NCI-H345 treated with DMSO at 0.1 percent for 48 hours (cell line): ENCODE results near the gene PDIA5.
A peak's percentile ranks its signal among the peaks of the same experiment; 100 is the strongest.
"Not testable (repeated sequence)": the region's sequence is repeated elsewhere in the genome, so short reads cannot be mapped to it uniquely, and the experiment has no call there.

Experiments
- DNase-seq: peaks from one replicate; lab custom pipeline; 2025; ENCODE audit not compliant: unreplicated experiment; lab: John Stamatoyannopoulos, UW

The PDIA5 gene

DNA sequence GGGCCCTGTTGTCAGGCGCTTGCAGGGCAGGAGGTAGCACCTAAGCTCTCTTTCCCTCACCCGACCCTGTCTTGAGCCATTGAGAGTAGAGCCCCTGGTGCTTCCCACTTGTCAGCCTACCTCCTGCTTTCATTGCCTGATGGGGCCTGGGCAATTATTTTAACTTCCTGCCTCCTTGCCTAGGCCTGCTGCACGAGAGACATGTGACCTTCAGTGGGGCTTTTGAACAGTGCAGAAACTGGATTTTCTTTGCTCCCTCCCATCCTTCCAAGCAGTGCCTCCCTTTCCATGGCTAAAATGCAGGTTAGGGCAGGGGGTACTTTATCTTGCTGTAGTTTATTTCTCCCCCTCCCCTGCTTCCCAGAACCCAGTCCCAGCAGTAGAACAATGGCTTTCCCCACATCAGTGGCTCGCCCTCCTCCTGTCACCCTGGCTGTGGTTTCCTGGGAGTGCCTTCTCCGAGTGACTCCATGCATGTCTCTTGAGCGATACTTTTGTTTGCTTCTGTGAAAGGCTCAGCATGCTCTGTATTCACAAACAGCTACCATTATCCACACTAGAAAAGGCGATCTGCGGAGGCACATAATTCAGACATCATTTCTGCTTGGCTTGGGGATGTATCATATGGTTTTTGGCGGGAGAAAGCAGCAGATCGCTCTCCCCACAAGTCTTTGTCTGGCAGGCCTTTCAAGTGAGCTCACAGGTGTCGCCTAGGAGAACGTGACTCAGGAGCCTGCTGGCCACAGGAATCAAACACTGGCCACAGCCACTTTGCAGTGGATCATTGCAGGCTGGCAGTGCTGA, 24.1 kb downstream of the PDIA5 start:
- peak; percentile 88 for DNase-seq

DNA sequence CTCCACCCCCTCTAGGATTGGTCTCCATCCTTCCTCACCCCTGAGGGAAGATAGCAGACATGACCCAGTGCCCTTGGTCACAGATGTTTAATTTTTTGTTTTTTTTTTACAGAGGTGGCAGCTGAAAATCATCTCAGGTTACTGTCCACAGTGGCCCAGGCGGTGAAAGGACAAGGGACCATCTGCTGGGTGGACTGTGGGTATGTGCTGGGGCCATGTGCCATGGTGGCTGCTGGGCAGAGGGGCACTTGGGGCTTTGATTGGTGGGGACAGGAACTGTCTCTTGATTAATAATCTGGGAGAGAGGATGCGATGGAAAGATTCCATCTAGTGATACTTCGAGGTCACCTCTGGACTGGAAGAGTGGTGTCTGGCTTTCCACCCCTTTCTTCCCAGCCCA, 25.4 kb downstream of the PDIA5 start:
- no peak for DNase-seq

DNA sequence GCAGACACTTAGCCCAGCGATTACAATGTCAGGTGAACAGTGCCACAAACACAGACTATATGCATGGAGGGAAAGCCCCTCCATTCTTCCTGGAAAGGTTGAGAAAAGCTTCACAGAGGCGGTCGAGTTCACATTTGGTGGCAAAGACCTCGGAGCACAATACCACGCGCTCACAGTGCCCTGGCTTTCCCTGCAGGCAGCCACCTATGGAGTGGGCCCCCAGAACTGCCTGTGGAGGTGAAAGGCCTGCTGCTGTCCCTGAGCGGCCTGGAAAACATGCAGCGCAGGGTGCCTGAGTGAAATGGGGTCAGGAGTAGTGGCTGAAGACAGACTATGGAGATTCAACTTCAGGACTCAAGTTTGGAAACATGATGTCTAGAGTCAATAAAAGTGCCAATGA, 26.9 kb downstream of the PDIA5 start:
- DNase-seq, result no peak

DNA sequence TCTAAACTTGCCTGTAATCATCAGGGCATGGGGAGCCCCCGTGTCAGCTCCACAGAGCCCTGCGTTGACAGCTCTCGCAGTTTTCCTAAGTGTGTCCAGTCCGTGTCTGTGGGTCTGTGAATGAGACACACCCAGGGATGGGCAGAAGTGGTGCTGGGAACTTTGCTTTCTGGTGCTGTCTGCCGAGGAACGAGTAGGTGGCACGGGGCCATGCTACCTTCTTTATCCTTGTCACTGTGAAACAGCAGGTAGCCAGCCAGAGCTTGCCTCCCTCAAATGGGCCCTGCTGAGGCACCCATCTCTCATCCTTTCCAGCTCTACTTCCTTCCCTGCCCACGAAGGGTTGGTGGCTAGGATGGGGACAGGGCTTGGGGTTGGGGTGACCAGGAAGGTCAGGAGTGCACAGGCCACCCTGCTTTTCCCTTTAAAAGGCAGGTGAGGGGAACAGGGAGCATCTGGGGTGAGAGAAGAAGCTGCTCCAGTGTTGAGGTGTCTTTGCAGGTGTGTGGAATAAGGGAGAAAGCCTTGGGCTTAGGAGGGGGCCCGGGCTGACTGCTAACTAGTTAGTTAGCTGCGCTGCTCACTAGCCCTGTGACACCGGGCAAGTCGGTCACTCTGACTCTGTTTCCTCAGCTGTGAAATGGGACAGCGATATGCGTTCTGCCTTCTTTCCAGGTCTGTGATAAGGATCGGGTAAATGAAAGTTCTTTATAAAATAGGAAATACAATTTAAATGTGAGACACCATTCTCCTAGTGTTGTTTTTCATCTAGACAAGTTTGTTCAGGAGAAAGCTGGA, 27.9 kb downstream of the PDIA5 start:
- DNase-seq, result no peak

DNA sequence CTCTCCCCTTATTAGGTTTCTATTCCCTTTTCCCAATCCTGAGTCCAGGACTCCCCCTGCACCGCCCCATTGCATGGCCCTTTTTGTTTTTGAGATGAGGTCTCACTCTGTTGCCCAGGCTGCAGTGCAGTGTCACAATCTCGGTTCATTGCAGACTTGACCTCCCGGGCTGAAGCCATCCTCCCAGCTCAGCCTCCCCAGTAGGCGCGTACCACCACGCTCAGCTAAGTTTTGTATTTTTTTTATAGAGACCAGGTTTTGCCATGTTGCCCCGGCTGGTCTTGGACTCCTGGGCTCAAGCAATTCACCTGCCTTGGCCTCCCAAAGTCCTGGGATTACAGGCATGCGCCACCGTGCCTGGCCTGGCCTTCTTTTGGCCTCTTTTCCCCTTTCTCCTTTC, 29.3 kb downstream of the PDIA5 start:
- DNase-seq, result no peak

DNA sequence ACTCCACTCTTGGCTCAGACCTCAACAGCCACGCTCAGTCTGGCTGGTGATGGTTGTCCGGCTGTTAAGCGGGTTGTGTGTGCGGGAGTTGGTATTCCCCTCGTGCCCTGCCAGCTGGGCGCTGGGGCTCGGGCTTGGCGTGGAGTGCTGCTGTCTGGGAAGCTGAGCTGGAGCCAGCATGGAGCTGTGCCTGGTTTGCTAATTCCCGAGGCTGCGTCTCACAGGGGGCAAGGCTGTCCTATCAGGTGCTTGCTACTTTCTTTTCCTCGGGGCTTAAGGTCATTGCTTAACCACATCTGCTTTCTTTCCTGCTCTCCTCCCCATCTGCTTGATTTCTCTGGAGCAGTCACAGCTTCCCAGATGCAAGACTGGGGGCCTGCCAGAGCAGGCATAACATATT, 29.9 kb downstream of the PDIA5 start:
- no peak for DNase-seq

DNA sequence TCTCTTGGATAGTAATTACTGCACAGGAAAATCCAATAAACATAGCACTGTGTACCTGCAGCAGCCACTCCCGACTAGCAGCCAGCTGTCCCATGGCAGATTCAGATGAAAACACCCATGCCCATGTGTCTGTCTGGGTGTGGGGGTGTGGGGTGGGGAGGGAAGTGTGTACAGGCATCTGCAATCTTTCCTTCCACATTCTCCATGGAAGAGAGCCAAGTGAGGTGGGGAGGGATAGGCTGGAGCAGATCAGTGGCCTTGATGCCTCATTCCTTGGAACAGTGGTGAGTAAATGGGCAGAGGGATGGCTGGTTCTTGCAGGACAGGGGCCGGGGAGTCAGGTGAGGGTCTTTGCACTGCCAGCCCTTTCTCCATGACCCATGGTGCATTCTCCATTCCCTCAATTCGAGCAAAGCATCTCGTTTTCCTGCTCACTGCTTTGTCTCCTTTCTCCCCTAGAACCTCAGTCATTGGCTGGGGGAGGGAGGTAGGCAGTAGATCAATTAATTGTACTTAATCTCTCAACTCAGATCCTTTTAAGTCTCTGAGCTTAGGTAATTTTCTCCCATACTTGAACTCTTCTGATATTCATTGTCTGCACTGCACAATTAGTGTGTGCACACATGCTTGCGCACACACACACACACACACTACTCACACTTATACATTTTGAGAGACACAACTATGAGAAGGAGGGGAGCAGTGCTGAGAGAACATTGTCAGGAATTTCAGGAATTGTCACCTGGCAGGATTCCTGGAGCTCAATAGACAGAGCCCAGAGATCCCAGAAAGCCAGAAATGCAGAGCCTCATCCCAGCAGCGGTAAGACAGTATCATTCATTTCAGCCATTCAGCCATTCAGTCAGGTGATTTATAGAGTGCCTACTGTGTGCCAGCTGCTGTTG, 31.9 kb downstream of the PDIA5 start:
- DNase-seq, result no peak

DNA sequence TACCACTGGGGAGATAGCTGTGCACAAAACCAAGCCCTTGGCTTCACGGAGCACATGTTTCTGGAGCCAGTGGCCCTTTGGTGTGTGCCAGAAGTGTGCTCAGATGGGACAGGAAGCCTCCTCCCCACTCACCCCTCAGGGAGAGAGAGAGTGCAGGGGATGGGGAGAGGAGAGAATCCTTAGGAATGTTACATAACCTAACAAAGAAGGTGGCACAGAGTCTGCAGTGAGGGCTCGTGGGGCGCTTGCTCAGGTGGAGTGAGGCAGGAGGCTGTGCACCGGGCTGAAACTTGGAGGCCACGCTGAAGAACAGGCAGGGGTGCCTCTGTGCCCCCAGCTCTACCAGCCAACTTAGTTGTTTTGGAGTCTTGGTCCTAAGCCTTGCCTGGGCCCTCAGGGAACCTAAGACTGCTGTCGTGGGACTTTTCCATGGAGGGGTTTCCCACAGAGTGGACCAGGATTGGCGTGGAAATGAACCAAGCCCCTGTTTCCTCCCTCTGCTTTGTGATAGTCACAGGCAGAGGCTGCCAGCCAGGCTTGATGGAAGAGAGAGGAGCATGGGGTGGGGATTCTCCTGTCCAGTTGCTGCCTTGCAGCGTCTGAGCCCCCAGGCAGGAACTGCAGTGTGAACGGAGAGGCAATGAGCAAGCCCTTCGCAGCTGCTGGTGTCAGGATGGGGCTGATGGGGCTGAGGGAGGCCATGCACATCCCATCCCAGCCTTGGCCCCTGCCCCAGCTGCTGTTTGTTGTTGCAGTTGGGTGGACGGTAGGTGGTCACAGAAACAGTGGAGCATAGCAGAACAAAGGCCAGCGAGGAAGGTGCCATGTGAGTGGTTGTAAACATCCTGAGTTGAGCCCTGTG, 32.7 kb downstream of the PDIA5 start:
- DNase-seq, result no peak

DNA sequence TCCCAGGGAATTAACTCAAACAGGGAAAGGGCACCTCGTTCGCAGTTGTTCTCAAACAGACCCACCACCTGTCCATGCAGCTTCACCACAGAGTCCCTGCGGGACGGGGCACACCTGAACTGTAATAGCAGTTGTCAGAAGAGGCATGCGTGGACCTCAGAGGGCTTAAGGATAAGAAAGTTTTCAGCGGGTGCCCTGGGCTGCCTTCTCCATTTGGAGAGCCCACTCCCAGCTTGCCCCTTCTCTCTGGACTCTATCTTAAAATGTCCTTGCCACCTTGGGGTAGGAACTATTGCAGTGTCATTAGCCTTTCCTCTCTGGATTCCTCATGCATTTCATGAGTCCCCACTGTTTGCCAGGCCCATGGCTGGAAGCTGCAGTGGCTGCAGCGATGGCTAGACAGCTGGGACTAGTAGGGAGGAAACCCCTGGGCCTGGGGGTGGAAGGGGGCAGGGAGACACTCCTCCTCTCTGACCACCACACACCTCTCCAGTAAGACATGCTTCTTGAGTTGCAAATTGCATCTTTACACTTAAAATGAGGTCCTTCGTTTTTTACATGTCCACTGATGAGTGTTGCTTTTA, 33.5 kb downstream of the PDIA5 start:
- DNase-seq, result no peak

DNA sequence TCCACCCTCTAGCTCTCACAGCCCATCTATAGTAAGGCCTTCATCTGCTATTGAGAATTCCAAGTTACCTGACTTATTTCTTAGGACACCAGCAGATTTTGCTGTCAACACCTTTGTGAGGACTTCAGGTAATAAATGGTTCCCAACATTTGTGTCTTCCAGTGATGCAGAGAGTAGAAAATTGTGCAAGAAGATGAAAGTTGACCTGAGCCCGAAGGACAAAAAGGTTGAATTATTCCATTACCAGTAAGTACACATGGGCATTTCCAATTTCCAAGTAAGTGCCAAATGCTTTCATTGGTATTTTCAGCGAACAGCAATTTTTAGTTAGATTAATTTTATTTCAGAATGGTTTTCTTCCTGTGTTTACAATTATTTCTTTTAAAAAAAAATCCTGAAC, 35.4 kb downstream of the PDIA5 start:
- DNase-seq, result no peak

DNA sequence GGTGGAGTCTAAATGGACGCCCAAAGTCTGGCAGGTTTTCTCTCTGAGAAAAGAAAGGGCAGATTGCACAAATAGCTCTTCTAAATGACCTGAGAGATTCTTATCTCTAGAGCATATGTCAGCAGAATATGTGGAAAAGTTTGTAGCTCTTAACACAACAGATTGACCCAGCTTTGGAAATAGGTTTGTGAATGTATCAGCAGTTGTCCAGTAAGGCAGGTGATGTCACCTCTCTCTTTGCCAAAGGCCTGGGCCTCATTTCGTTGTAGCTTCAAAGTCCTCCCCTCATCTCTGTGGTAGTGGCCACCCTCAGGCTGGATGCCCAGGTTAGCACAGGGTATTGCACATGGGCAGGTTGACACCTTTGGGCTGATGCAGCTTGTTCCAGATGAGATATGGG, 36.0 kb downstream of the PDIA5 start:
- DNase-seq, result no peak

DNA sequence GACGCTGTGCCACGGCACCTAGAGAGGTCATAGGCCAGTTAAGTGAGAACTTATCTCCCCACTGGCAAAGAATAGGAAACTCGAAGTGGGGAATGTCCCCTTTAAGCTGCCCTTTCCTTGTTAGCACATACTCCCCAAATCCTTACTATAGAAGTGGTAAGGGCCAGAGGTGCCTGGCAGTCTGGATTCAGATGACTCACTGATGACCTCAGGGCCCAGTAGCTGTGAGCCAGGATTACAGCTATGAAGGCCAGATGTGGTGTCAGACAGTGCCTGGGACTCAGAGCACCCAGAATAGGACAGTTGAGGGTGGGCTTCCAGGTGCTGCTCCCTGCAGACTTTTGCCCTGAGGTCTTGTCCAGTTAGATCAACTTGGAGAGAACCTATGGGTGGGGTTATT, 37.7 kb downstream of the PDIA5 start:
- DNase-seq, result no peak

DNA sequence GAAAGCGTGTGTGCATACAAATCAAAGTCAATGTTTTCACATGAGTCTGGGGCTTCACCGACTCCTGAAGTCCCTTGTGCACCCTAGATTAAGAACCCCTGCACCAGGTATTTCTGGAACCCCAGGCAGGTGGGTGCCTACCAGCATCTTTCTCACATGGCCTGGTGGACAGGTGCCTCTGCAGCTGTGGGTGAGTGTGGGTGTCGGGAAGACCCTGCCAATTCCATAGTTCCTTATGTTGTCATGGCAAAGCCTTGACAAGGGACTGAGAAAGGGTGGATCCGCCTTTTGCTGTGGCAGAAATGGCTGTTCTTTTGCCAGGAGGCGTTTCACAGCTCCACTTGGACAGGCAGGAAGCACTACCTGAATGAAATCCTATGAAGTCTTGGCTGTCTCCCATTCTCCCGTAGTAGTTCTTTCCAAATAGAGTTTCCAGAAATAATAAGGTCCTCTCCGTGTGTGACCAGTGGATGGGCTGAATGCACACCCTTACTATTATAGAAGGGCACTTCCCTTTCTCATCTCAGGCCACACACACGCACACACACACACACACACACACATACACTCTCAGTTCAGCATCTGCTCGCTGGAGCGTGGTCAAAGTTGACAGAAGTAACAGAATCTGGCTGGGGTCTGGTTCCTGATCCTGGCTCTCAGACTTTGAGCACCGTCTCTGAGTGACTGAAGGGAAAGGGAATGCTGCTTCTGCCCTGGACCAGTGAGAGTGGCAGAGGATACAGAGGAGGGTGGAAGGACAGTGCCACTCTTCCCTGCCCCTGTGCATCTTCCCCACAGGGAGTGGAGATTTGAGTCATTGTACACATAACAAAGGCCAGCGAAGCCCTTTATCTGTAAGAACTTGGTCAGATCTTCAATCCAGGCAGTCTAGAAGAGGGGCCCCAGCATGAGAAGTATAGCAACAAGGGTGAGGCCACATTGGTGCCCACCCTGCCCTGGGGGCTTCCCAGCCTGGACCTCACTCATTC, 38.7 kb downstream of the PDIA5 start:
- DNase-seq, result no peak

DNA sequence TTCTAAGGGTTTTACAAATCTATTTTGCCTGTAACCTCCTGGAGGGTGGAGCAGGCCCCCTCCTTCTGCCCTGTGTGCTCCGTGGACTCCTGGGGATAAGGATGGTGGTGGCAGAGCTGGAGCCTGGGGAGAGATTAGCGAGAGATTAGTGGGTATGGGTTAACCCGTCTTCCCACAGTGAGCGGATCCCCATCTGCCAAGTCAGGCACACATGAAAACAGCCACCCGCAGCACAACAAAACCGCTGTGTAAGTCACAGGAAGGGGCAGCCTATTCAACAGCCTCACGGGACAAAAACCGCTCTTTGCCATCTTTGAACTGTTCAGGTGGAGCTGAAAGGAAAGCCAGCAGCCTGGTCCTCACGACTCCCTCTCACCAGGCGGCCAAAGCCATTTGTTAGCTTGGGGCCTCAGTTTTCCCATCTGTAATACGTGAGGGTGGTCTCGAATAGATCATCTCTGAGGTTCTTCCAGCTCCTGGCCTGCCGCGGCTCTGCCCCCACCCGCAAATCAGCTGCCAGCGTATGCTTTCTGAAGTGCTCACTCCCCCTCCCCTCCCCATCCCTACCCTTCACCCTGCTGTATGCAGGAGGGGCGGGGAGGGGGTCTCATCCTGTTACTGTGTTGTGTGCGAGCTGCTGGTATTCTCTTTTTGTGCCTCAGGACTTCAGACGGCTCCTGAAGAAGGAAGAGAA, 43.6 kb downstream of the PDIA5 start:
- DNase-seq, result no peak

DNA sequence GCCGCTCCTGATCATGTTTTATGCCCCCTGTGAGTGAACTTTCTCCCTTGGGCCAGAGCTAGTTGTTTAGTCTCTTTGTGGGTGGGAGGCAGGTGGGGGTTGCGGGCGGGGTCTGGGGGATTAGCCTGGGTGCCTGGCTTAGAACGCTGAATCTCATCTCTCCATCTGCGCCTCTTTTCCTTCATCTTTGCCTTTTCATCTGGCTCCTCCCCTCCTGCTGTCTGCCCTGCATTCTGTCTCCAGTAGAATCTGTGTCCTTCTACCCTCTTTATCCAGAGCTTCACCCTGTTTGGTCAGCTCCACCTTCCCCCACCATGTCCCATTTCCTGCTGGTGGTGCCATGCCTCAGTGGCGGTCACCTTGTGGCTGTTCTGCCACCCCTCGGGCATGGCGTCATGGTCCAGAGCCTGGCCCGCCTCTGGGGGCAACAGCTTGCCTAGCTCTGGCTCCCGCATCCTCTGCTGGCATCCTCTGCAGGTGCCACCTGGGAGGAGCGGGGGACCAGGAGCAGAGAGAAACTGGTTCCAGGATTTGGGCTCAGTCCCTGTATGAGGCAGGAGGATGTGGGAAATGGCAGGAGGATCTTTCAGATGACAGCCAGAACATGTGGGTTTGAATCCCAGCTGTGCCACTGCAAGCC, 44.3 kb downstream of the PDIA5 start:
- no peak for DNase-seq

DNA sequence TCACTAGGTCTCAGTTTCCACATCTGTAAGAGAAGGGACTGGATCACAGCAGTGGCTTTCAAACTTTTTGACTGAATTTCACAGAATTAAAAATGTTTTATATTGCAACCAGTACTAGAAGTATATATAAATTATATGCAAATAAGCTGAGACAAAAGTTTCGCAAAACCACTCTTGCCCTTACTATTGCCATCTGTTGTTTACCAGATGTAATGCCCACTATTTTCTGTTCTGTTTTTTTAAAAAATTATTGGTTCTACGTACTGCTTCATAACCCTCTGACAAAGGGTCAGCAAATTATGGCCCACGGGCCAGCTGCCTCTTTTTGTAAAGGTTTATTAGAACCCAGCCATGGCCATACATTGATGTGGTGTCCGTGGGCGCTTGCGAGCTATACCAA, 44.8 kb downstream of the PDIA5 start:
- DNase-seq, result no peak

DNA sequence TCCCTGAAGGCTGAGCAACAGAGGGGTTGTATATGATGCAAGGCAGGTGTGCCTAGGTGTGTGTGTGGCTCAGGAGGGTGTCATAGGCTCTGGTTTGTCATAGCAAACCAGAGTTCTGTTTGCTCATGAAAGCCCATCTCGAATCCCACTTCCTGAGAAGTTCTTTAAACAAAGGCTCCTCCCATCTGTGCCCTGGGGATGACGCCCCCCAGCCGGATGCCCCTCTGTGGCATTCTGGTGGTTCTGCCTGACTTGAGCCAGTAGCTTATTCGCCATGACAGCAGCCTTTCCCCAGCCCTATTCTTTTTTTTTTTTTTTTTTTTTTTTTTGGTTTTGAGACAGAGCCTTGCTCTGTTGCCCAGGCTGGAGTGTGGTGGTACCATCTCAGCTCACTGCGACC, 45.4 kb downstream of the PDIA5 start:
- DNase-seq, result no peak

DNA sequence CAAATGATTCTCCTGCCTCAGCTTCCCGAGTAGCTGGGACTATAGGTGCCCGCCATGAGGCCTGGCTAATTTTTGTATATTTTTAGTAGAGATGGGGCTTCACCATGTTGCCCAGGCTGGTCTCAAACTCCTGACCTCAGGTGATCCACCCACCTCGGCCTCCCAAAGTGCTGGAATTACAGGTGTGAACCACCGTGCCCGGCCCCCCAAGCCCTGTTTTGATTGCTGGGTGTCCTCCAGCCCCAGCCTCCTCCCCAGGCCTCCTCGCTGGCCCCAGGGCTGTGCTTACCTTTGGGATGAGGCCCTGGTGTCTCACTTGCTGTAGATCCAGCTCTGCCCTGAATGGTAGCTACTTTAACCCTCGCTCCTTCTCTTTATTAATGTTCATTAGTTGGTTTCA, 45.8 kb downstream of the PDIA5 start:
- not testable (repeated sequence) for DNase-seq
